Effector memory CD4-positive, alpha-beta T cell (primary cell): ENCODE results near the gene RAB34.

Experiments used
- DNase-seq, 3 donors: peaks; one replicate each; pipeline ENCODE4 v3.0.0-alpha.2; 2020
- H3K27ac ChIP-seq: 2 replicates; pipeline ENCODE4 v1.7.0; 2013; ENCODE audit warnings: mild to moderate bottlenecking, low read length, moderate library complexity; ENCODE audit not compliant: insufficient read depth, poor library complexity, severe bottlenecking
- H3K27me3 ChIP-seq: replicated peaks from 2 replicates; pipeline ENCODE4 v1.7.0; 2013; ENCODE audit warnings: mild to moderate bottlenecking, low read length; ENCODE audit not compliant: insufficient read depth, control insufficient read depth, poor library complexity, severe bottlenecking
- H3K36me3 ChIP-seq: 2 replicates; pipeline ENCODE4 v1.7.0; 2013; ENCODE audit warnings: mild to moderate bottlenecking, low read length, moderate library complexity; ENCODE audit not compliant: control insufficient read depth, insufficient read depth
- H3K4me1 ChIP-seq: 2 replicates; pipeline ENCODE4 v1.7.0; 2013; ENCODE audit warnings: low read length, mild to moderate bottlenecking; ENCODE audit not compliant: control insufficient read depth, insufficient read depth, poor library complexity, severe bottlenecking
- H3K4me3 ChIP-seq: 2 replicates; pipeline ENCODE4 v1.7.0; 2013; ENCODE audit warnings: low read length, low read depth, mild to moderate bottlenecking; ENCODE audit not compliant: insufficient read depth, poor library complexity, severe bottlenecking
- H3K9me3 ChIP-seq: 2 replicates; pipeline ENCODE4 v1.7.0; 2013; ENCODE audit warnings: mild to moderate bottlenecking, low read length, moderate library complexity; ENCODE audit not compliant: control insufficient read depth

RAB34 gene

DNA sequence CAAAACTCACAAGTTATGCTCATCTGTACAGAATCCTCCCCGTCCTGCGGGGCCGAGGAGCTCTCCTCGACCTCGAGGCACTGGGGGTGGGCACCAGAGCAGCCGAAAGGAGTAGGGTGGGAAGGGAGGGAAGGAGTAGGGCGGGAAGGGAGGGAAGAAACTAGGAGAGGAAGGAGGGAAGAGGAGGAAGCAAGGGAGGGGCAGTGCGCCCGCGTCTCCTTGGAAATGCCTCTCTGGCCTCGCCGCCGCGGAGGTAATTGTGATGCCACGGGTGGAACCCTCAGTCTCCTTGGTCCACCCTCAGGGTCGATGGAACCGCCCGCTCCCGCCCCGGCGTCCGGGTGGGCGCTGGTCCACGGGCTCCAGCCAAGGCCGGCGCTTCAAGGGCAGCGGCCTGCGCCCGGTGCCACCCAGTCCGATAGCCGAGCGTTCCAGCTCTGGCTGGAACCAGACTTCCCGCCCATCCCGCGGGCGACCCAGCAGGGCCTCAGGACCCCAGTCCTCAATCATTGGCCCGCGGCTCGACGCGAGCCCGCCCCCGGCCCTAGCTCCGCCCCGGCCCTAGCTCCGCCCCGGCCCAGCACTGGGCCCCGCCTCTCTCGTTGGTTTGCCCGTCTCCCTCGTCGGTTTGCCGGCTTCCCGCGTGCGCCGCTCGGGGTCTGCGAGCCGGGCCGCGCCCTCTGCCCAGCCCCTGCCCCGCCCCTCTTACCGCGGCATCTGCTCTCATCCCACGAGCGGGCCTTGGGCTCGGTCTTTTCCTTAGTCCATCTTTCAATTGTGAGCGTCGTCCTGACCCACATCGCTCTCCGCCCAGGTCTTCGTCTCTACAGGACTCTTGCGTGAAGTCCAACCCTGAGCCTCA lies 6.6 kb downstream of the RAB34 start:
- H3K4me1 ChIP-seq: peaks cover 15% of the 10 kb centered on the region
- peak overlapping the region; percentile 74 for H3K27ac ChIP-seq
- H3K9me3 ChIP-seq: no peaks in the 10 kb centered on the region
- H3K36me3 ChIP-seq: no peaks in the 10 kb centered on the region
- H3K4me3 ChIP-seq: peak overlapping the region; percentile 61
- no peaks in the 10 kb centered on the region for H3K27me3 ChIP-seq
- peak; percentile 84 to 85 (median 85) for DNase-seq

DNA sequence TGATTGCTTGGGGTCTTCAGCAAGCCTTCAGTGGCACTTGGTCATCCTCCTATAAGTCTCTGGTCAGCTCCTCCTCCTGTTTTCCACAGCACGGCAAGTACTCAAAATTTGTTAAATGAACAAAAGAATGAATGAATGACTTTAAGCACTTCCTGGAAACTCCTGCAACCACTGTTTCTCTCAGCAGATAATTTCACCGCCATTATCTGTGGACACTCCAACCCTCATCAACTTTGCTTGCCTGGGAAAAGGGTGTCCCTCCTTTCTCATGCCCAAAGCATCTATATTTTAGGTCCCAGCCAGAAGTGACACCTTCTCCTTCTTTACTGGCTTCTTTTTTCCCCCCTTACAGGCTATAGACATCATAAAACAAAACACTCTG lies 10.3 kb downstream of the RAB34 start:
- peaks cover 15% of the 10 kb centered on the region for H3K4me1 ChIP-seq
- DNase-seq: no peak
- H3K27me3 ChIP-seq: no peaks in the 10 kb centered on the region
- no peak overlapping the region for H3K27ac ChIP-seq
- peaks cover 13% of the 10 kb centered on the region for H3K36me3 ChIP-seq
- no peaks in the 10 kb centered on the region for H3K9me3 ChIP-seq
- H3K4me3 ChIP-seq: no peak overlapping the region

DNA sequence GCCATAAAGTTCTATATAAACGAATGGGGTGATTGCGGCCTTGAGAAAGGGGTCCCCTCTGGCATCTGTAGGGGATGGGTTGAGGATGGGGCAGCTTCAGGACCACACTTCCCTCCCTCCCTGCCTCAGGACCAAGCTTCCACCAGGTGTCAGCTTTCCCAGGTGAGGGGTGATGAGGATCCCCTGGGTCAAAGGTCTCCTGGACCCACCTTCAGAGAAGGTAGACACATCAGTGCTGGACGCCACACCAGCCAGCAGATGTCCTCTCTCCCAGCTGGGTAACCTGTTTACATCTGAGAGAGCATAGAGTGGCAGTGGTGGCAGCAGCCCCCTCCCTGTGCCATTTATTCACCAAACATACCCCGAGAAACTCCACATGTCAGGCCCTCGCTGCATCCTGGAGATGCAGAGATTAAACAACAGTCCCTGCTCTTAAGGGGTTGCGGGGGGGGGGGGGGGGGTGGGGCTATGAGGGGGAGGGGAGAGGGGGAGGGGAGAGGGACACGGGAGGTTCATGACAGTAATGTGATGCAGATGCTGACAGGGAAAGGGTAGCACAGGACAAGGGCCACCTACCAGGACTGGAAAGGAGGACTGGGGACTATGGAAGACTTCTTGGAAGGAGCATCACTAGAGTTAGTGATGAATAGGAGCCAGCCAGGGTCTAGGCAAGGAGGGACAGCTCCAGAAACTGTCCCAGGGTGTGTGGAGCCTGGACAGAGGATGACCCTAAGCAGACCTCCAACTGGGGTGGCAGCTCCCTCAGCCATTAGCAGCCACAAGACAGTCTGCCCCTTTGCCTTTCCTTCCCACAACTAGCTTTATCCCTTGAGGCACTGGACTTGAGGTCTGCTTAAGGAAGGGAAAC lies 11.0 kb downstream of the RAB34 start:
- H3K9me3 ChIP-seq: no peaks in the 10 kb centered on the region
- H3K27me3 ChIP-seq: no peaks in the 10 kb centered on the region
- no peak overlapping the region for H3K27ac ChIP-seq
- DNase-seq: no peak
- no peak overlapping the region for H3K4me3 ChIP-seq
- peaks cover 19% of the 10 kb centered on the region for H3K36me3 ChIP-seq
- H3K4me1 ChIP-seq: peaks cover 12% of the 10 kb centered on the region

DNA sequence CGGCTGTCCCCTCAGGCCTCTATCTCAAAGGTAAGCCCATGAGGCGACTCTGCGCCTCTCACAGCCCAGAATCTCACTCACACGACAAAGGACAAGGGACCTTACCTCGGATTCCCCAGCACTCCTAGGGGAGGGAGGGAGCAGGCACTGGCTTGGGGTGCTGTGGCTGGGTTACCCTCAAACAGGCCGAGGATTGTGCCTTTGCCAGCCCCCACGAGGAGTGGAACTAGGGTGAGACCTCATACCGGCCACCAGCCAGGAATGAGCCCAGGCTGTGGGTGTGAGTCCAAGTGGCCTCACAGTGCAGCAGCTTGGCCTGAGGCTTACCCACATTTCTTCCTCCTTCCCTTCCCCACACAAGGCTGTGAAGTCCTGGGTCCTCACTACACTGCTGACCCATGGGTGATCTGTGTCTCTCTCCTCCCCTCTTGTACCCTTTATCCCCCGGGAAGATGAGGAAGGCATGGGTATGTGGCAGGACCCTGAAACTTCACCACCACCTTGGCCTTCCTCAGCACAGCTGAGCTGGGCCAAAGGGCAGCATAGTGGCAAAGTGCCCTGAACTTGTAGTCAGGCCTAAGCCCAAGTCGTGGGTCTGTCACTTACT lies 11.8 kb downstream of the RAB34 start:
- no peak overlapping the region for H3K27ac ChIP-seq
- H3K9me3 ChIP-seq: no peaks in the 10 kb centered on the region
- H3K36me3 ChIP-seq: peaks cover 28% of the 10 kb centered on the region
- DNase-seq: no peak
- H3K4me3 ChIP-seq: no peak overlapping the region
- no peaks in the 10 kb centered on the region for H3K27me3 ChIP-seq
- peaks cover 4% of the 10 kb centered on the region for H3K4me1 ChIP-seq

DNA sequence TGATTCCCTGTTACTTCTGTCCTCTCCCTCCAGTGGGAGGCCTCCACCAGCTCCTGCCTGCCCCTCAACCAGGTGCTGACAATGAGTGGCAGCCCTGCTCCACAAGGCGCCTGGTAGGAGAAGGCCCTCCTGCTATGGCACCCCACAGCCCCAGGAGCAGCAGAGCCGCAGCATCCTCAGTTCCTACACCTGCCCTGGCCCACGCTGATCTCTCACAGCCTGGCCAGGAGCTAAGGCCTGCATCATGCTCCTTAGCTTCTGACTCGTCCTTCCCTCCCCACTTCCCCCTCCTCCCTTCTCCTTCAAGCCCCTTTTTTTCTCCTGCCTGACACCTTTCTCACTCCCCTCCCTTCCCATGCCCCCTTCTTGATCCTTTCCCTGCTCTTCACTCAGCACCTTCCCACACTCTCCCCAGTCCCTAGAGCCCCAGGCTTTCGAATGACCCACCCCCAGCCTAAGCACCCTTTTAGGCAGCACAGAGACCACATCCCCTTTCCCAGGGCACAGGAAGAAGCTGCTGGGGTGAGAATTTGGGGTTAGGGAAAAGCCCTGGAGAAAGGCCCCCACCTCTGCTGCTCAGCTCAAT lies 12.5 kb downstream of the RAB34 start:
- Histone ChIP-seq H3K9me3 (no peaks in the 10 kb centered on the region), H3K36me3 (peaks cover 34% of the 10 kb centered on the region), H3K27me3 (no peaks in the 10 kb centered on the region), H3K4me3 (no peak overlapping the region), H3K27ac (no peak overlapping the region), H3K4me1 (no peaks in the 10 kb centered on the region)
- no peak for DNase-seq

DNA sequence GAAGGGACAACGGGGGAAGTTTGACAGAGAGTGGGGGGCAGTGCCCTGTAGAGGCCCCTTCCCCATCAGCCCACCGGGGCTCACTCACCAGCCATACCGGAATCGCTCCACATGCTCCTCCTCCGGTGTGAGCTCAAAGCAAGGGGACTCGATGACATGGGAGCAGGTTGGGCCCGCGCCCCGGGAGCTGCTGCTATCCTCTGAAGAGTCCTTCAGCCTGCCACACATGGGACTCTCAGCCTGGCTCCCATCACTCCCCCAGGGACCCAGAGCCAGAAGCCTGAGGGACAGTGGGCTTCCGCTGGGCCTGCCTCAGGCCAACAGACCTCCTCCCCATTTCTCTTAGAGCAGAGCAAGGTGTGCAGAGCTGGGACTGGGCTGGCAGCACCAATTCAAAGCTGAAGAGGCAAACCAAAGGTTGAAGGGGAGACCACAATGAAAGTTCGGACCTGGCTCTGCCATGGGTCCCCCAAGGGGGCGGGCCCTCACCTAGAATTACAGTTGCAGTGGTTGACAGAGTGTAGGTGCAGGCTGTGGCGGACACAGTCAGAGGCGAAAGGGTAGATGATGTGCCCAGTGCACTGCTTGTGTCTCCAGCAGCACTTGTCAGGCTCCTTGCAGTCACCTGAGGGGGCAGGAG lies 13.3 kb downstream of the RAB34 start:
- Histone ChIP-seq H3K36me3 (peaks cover 43% of the 10 kb centered on the region), H3K4me3 (no peak overlapping the region), H3K27me3 (no peaks in the 10 kb centered on the region), H3K9me3 (no peaks in the 10 kb centered on the region), H3K4me1 (no peaks in the 10 kb centered on the region), H3K27ac (no peak overlapping the region)
- DNase-seq: no peak

DNA sequence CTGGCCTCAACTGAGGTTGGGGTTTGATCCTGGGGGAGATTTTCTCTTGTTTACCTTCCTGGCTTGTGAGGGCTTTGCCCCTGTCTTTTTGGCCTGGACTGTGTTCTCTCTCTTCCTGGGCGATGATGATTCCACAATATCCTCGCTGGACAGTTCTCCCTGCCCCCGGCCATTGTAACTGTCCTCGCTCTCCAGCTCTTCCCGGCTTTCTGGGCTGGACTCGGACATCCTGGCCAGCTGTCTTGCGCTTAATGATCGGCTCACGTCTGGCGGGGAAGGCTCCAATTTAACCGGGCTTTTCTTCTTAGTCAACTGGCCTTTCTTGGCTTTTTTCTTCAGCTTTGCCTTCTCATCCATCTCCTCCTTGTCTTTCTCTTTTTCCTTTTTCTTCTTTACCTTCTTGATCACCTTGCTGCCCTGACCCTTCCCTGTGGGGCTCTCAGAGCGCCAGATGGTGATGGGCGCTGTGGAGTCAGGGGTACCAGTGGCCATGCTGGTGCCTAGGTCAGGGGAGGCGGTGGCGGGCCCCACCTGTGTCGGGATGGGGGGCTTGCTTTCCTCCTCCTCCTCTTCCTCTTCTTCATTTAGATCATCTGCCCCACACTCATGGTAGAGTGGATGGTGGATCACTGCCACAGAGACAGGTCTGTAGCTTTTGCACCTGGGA lies 14.0 kb downstream of the RAB34 start:
- Histone ChIP-seq H3K9me3 (no peaks in the 10 kb centered on the region), H3K4me3 (no peak overlapping the region), H3K36me3 (peaks cover 49% of the 10 kb centered on the region), H3K4me1 (no peaks in the 10 kb centered on the region), H3K27ac (no peak overlapping the region), H3K27me3 (no peaks in the 10 kb centered on the region)
- DNase-seq: no peak

DNA sequence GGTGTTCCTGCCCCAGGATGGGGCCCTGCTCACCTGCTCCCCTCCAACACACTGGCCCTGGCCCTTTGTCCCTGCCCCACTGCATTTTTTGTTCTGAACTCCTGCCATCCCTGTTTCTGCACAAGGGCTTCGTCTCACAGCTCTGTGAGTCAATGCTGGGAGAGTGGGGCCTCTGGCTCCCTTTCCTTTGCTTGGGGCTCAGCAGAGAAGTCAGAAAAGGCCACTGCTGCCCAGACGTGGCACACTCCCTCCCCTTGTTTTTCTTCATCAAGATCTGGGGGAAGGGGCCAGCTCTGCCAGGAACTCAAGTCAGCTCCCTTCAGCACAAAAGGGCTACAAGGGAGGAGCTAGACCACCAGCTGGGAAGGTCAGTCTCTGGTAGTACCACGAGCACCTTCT lies 14.9 kb downstream of the RAB34 start:
- DNase-seq: no peak
- Histone ChIP-seq H3K4me3 (no peak overlapping the region), H3K4me1 (no peaks in the 10 kb centered on the region), H3K36me3 (peaks cover 58% of the 10 kb centered on the region), H3K27me3 (no peaks in the 10 kb centered on the region), H3K27ac (no peak overlapping the region), H3K9me3 (no peaks in the 10 kb centered on the region)
